HepG2 (cell line): ENCODE data around the gene CDCA5. TPM values are rescaled to one million over a fixed set of nuclear protein-coding genes. Genes with fewer than 3 reads are reported as not detected.

ENCODE experiments used
- CAMTA2 ChIP-seq: sonication (generic); formaldehyde crosslinking; IDR thresholded peaks from 2 replicates; pipeline ENCODE4 v1.4.0; 2020; ENCODE audit warnings: mild to moderate bottlenecking, missing genetic modification reagents, borderline replicate concordance
- ELK4 ChIP-seq: sonication (generic); formaldehyde crosslinking; IDR thresholded peaks from 2 replicates; pipeline ENCODE4 v1.9.0; 2021; ENCODE audit warnings: missing genetic modification reagents, borderline replicate concordance
- KDM6A ChIP-seq: IDR thresholded peaks from 2 replicates; pipeline ENCODE4 v1.6.1; 2016; ENCODE audit warnings: low read depth
- KLF15 ChIP-seq: sonication (generic); formaldehyde crosslinking; IDR thresholded peaks from 2 replicates; pipeline ENCODE4 v1.8.1; 2023; ENCODE audit warnings: borderline replicate concordance, mild to moderate bottlenecking, inconsistent platforms, missing genetic modification reagents, mixed read lengths
- MAZ ChIP-seq, 2 experiments: sonication (generic) in 1 of 2; formaldehyde crosslinking in 1 of 2; IDR thresholded peaks; 2 replicates each; pipeline versions ENCODE4 v1.5.0 to v1.6.1; 2012 to 2020; ENCODE audit warnings: low read depth in 2 of 2, mild to moderate bottlenecking in 2 of 2, borderline replicate concordance in 1 of 2, improper control_type of control experiment in 1 of 2, low read length in 1 of 2, missing genetic modification reagents in 1 of 2, moderate library complexity in 1 of 2
- MTF2 ChIP-seq: sonication (generic); formaldehyde crosslinking; IDR thresholded peaks from 2 replicates; pipeline ENCODE4 v1.5.0; 2020; ENCODE audit warnings: missing genetic modification reagents, borderline replicate concordance
- NBN ChIP-seq: fragments of 450-650 bp; conservative IDR thresholded peaks from 2 replicates; pipeline ENCODE4 v1.6.1; 2017
- NFAT5 ChIP-seq: sonication (generic); formaldehyde crosslinking; IDR thresholded peaks from 2 replicates; pipeline ENCODE4 v1.4.0; 2020; ENCODE audit warnings: missing genetic modification reagents
- PAF1 ChIP-seq: IDR thresholded peaks from 2 replicates; pipeline ENCODE4 v1.6.1; 2016; ENCODE audit warnings: missing genetic modification reagents, missing compliant biosample characterization
- PTBP1 ChIP-seq: fragments of 200-400 bp; formaldehyde crosslinking; IDR thresholded peaks from 2 replicates; pipeline ENCODE4 v1.6.1; 2018; ENCODE audit warnings: low read length, low read depth; ENCODE audit not compliant: poor library complexity, severe bottlenecking
- SPEN ChIP-seq: sonication (generic); formaldehyde crosslinking; IDR thresholded peaks from 2 replicates; pipeline ENCODE4 v1.5.1; 2020; ENCODE audit warnings: low read depth, mild to moderate bottlenecking, missing genetic modification reagents
- TOE1 ChIP-seq: sonication (generic); formaldehyde crosslinking; IDR thresholded peaks from 2 replicates; pipeline ENCODE4 v1.4.0; 2020; ENCODE audit warnings: mild to moderate bottlenecking, missing genetic modification reagents
- ZBTB49 ChIP-seq: sonication (generic); formaldehyde crosslinking; IDR thresholded peaks from 2 replicates; pipeline ENCODE4 v1.4.0; 2020; ENCODE audit warnings: missing genetic modification reagents, borderline replicate concordance
- ZFP1 ChIP-seq: IDR thresholded peaks from 2 replicates; pipeline ENCODE4 v1.6.1; 2016
- ZNF20 ChIP-seq: sonication (generic); formaldehyde crosslinking; IDR thresholded peaks from 2 replicates; pipeline ENCODE4 v1.4.0; 2020; ENCODE audit warnings: mild to moderate bottlenecking, moderate library complexity, missing genetic modification reagents
- ZNF225 ChIP-seq: sonication (generic); formaldehyde crosslinking; IDR thresholded peaks from 2 replicates; pipeline ENCODE4 v1.4.0; 2020; ENCODE audit warnings: mild to moderate bottlenecking, missing genetic modification reagents
- ZNF441 ChIP-seq: sonication (generic); formaldehyde crosslinking; IDR thresholded peaks from 2 replicates; pipeline ENCODE4 v1.7.0; 2021; ENCODE audit warnings: missing genetic modification reagents, borderline replicate concordance
- ZNF510 ChIP-seq: sonication (generic); formaldehyde crosslinking; IDR thresholded peaks from 2 replicates; pipeline ENCODE4 v1.4.0; 2020; ENCODE audit warnings: low read depth, mild to moderate bottlenecking, missing genetic modification reagents
- ZNF839 ChIP-seq: sonication (generic); formaldehyde crosslinking; IDR thresholded peaks from 2 replicates; pipeline ENCODE4 v1.4.0; 2020; ENCODE audit warnings: missing genetic modification reagents, mild to moderate bottlenecking, borderline replicate concordance
- polyA plus RNA-seq, 8 experiments: library from polyadenylated mRNA; depleted of rRNA in 3 of 8; stranded (reverse) in 7 of 8; unstranded in 1 of 8; fragments of >200 nt; fragmentation: Illumina TruSeq in 4 of 8; extraction: Trizol in 4 of 8; gene quantifications; 2 replicates each; pipeline versions ENCODE4 v1.2.1 to v1.2.3, GENCODE V29; 2011 to 2016; ENCODE audit warnings: low read depth in 4 of 8, missing spikeins in 1 of 8, mixed read lengths in 1 of 8; ENCODE audit not compliant: insufficient read depth in 1 of 8
- total RNA-seq, 5 experiments: library from RNA; depleted of rRNA; stranded (reverse); fragments of >200 nt; fragmentation: Illumina TruSeq; extraction: Trizol; gene quantifications; 2 replicates each; pipeline ENCODE4 v1.2.3, GENCODE V29; 2016; ENCODE audit warnings: low read depth in 1 of 5

The CDCA5 gene
- total and polyA plus RNA-seq, 2 of the 13 experiments (the other 11 are each of a cell fraction or from before 2014, with no cell fraction given): 13.5 to 50.6 TPM

GRCh38 chr11:65095974-65096806, 12.3 kb upstream of the CDCA5 start, which contains the start of gene VPS51 (continued):
- TF ChIP-seq ZBTB49 (CRISPR knock-in tag) (no peak), NBN (no peak), NFAT5 (CRISPR knock-in tag) (no peak), ZNF441 (CRISPR knock-in tag) (no peak), KLF15 (CRISPR knock-in tag) (peak; percentile 79; the same call in 1 of the 2 replicates), ZNF510 (CRISPR knock-in tag) (peak; percentile 80; the same call in 1 of the 2 replicates), ZNF225 (0 out of 2 replicates have a peak, but pooled peaks have one; percentile 21), SPEN (CRISPR knock-in tag) (peak; percentile 91; the same call in 1 of the 2 replicates), ELK4 (no peak; the same call in 1 of the 2 replicates), PTBP1 (peak; percentile 64), ZFP1 (CRISPR knock-in tag) (peak; percentile 82), TOE1 (CRISPR knock-in tag) (peak; percentile 17; the same call in 1 of the 2 replicates), MTF2 (CRISPR knock-in tag) (no peak), PAF1 (CRISPR knock-in tag) (no peak), MAZ (IDR thresholded peaks at IDR 0.05; ENCODE audit: borderline replicate concordance, low read depth, low read length) (peak; percentile 97), MAZ (CRISPR knock-in tag; IDR thresholded peaks at IDR 0.05; ENCODE audit: low read depth) (peak; percentile 92), CAMTA2 (CRISPR knock-in tag) (peak; percentile 77; the same call in 1 of the 2 replicates), ZNF20 (CRISPR knock-in tag) (no peak), ZNF839 (CRISPR knock-in tag) (no peak), KDM6A (CRISPR knock-in tag) (no peak)
